Stomach (tissue), 9 donors: ENCODE results near the gene SLC25A42. TPM values are rescaled to one million over a fixed set of nuclear protein-coding genes. Genes with fewer than 3 reads are reported as not detected.
A peak's percentile ranks its signal among the peaks of the same experiment; 100 is the strongest.

ENCODE experiments used
- DNase-seq, 2 donors: peaks; one replicate each; pipeline versions ENCODE4 v3.0.0 to v3.0.0-alpha.2; 2013 to 2019
- H3K27ac ChIP-seq, 5 donors: fragments of 200-600 bp in 4 of 5; sonication (generic) in 4 of 5; one replicate each; pipeline ENCODE4 v1.5.1; 2013 to 2019; ENCODE audit warnings: mild to moderate bottlenecking in 1 of 5, moderate library complexity in 1 of 5
- H3K27me3 ChIP-seq, 3 donors: fragments of 200-600 bp; sonication (generic); one replicate each; pipeline ENCODE4 v1.5.1; 2017 to 2019; ENCODE audit warnings: mixed run types in 1 of 3
- H3K36me3 ChIP-seq, 4 donors: fragments of 200-600 bp; sonication (generic); 1 replicate in 3 of 4; 2 replicates in 1 of 4; pipeline ENCODE4 v1.5.1; 2016 to 2019
- H3K4me1 ChIP-seq, 4 donors: fragments of 200-600 bp; sonication (generic); one replicate each; pipeline ENCODE4 v1.5.1; 2016 to 2019
- H3K4me3 ChIP-seq, 4 donors: fragments of 200-600 bp; sonication (generic) in 3 of 4; one replicate each; pipeline ENCODE4 v1.5.1; 2016 to 2019; ENCODE audit warnings: mild to moderate bottlenecking in 1 of 4
- H3K9me3 ChIP-seq, 4 donors: fragments of 200-600 bp; sonication (generic); one replicate each; pipeline ENCODE4 v1.5.1; 2016 to 2019
- EP300 ChIP-seq: sonication (generic); formaldehyde crosslinking; IDR thresholded peaks from one replicate; pipeline ENCODE4 v1.6.1; 2017; ENCODE audit warnings: antibody characterized with exemption
- POLR2A ChIP-seq, 4 donors: fragments of 450-650 bp; IDR thresholded peaks; one replicate each; pipeline ENCODE4 v1.6.1; 2016; ENCODE audit warnings: antibody characterized with exemption in 4 of 4, control low read depth in 2 of 4, mild to moderate bottlenecking in 1 of 4, moderate library complexity in 1 of 4
- POLR2AphosphoS5 ChIP-seq, 3 donors: sonication (generic); formaldehyde crosslinking; IDR thresholded peaks; one replicate each; pipeline ENCODE4 v1.6.1; 2016; ENCODE audit warnings: antibody characterized with exemption in 3 of 3
- WGBS, 5 donors: extraction: QIAGEN DNeasy Blood & Tissue Kit in 3 of 5; methylation state at CpG; one replicate each; pipeline versions ENCODE4 v1.1.5 to v1.1.7; 2013 to 2018; 5-methylcytosine and 5-hydroxymethylcytosine counted together
- intact Hi-C: fragments of 100-400 bp; cut with DNase I; formaldehyde crosslinking; loops from one replicate; pipeline ENCODE4 v1.15.1; 2023; ENCODE audit warnings: low total_unique reads
- polyA plus RNA-seq, 3 donors: library from polyadenylated mRNA; stranded (reverse); fragments of 200-250 nt; gene quantifications; one replicate each; pipeline ENCODE4 v1.2.3, GENCODE V29; 2013
- total RNA-seq, 5 donors: library from RNA; depleted of rRNA; stranded (reverse); fragments of >200 nt; gene quantifications; one replicate each; pipeline versions ENCODE4 v1.1.0 to v1.2.3, GENCODE V29; 2014 to 2016
- TF ChIP-seq, protein P1 (sequence below), 7 experiments: fragments of 450-650 bp in 4 of 7; fragments of 200-600 bp in 3 of 7; sonication (generic) in 3 of 7; IDR thresholded peaks; one replicate each; pipeline ENCODE4 v1.5.1; 2016 to 2019; ENCODE audit warnings: antibody characterized with exemption in 7 of 7, control low read depth in 2 of 7, mild to moderate bottlenecking in 1 of 7
- donor health status: healthy with polysubstance abuse.
- donor health status: Bipolar disorder and iron deficiency.
- donor health status: healthy.

Gene SLC25A42
- total and polyA plus RNA-seq, 8 donors, result 3.7 to 54.8 (median 6.7) TPM

DNA sequence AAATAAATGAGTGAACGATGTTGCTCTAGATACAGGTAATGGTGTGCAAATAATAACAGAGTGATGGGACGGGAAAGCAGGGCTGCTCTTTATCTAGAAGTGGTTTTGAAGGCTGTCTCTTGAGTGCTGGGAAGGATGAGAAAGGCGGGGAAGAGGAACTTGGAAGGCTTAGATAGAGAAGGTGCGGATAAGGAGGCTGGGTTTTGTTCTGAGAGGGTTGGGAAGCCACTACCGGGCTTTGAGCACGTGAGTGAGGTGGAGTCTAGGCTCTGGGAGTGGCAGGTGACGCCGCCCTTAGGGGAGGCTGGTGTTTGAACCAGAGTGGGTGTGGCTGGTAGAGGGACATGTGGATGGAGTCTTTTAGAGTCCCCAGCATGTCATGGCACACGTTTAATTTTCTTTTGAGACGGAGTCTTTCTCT lies 29.6 kb upstream of the SLC25A42 start:
- Histone ChIP-seq H3K9me3 (no peaks in the 10 kb centered on the region), H3K27ac (peak overlapping the region; percentile 92 to 96 (median 94)), H3K4me3 (peak overlapping the region; percentile 92 to 97 (median 95)), H3K4me1 (peaks cover 20 to 50% (median 35%) of the 10 kb centered on the region in 4 donors), H3K27me3 (no peaks in the 10 kb centered on the region), H3K36me3 (peaks cover 9 to 33% (median 22%) of the 10 kb centered on the region in 4 donors)
- WGBS, 5 donors, result 4 to 8% (median 6%) methylated on average over 10 of the region's 10 CpGs
- DNase-seq, result peak; percentile 49 to 85
- TF ChIP-seq EP300 (no peak), POLR2A (IDR thresholded peaks at IDR 0.05) (no peak), POLR2AphosphoS5 (IDR thresholded peaks at IDR 0.05) (no peak)
- TF ChIP-seq, protein P1, sequence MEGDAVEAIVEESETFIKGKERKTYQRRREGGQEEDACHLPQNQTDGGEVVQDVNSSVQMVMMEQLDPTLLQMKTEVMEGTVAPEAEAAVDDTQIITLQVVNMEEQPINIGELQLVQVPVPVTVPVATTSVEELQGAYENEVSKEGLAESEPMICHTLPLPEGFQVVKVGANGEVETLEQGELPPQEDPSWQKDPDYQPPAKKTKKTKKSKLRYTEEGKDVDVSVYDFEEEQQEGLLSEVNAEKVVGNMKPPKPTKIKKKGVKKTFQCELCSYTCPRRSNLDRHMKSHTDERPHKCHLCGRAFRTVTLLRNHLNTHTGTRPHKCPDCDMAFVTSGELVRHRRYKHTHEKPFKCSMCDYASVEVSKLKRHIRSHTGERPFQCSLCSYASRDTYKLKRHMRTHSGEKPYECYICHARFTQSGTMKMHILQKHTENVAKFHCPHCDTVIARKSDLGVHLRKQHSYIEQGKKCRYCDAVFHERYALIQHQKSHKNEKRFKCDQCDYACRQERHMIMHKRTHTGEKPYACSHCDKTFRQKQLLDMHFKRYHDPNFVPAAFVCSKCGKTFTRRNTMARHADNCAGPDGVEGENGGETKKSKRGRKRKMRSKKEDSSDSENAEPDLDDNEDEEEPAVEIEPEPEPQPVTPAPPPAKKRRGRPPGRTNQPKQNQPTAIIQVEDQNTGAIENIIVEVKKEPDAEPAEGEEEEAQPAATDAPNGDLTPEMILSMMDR (IDR thresholded peaks at IDR 0.05), result no peak
- intact Hi-C loops, result no loop called here

DNA sequence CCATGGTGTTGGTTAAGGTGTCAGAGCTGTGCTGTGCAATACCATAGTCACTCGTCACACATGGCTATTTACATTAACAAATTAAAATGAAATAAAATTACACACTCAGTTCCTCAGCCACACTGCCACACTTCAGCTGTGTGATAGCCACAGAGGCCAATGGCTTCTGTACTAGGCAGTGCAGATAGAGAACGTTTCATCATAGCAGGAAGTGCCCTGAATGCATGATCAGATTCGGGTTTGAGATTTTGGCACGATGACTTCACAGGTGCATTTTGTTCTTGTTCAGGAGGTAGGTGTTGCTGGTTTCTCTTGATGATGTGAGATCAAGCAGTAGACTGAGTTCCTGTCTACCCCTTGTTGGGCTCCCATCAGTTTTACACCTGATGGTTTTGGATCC lies 23.9 kb upstream of the SLC25A42 start:
- H3K27me3 ChIP-seq, result no peaks in the 10 kb centered on the region
- no peak overlapping the region for H3K4me3 ChIP-seq
- 60 to 80% (median 76%) methylated on average over 4 of the region's 4 CpGs for WGBS, 5 donors
- intact Hi-C loops, result no loop called here
- H3K27ac ChIP-seq, result peak overlapping the region in 2 of 5 donors; percentile 18 to 29
- H3K9me3 ChIP-seq, result no peaks in the 10 kb centered on the region
- peaks cover 0 to 23% (median 15%) of the 10 kb centered on the region in 4 donors for H3K4me1 ChIP-seq
- peaks cover 7 to 38% (median 30%) of the 10 kb centered on the region in 4 donors for H3K36me3 ChIP-seq
- TF ChIP-seq POLR2A (IDR thresholded peaks at IDR 0.05), result no peak
- TF ChIP-seq, protein P1 (IDR thresholded peaks at IDR 0.05), result no peak
- no peak for TF ChIP-seq POLR2AphosphoS5 (IDR thresholded peaks at IDR 0.05)
- no peak for TF ChIP-seq EP300
- DNase-seq, result peak in 1 of 2 donors; percentile 35

DNA sequence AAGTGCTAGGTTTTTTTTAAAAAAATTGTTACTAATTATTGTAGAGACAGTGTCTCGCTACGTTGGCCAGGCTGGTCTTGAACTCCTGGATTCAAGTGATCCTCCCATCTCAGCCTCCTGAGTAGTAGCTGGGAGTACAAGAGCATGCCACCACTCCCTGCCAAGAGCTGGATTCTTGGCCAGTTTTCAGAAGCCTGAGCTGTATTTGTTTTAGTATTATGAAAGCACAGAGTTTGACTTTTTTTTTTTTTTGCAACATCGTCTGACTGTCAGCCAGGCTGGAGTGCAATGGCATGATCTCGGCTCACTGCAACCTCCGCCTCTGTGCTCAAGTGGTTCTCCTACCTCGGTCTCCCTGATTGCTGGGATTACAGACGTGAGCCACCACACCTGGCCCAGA lies 23.4 kb upstream of the SLC25A42 start:
- 35 to 56% (median 45%) methylated on average over 7 of the region's 7 CpGs for WGBS, 5 donors
- peaks cover 7 to 43% (median 33%) of the 10 kb centered on the region in 4 donors for H3K36me3 ChIP-seq
- H3K27ac ChIP-seq, result peak overlapping the region in 4 of 5 donors; percentile 3 to 58 (median 18)
- DNase-seq, result peak; percentile 62 to 85
- TF ChIP-seq EP300, result no peak
- intact Hi-C loops, result no loop called here
- peaks cover 0 to 18% (median 11%) of the 10 kb centered on the region in 4 donors for H3K4me1 ChIP-seq
- no peaks in the 10 kb centered on the region for H3K27me3 ChIP-seq
- no peaks in the 10 kb centered on the region for H3K9me3 ChIP-seq
- H3K4me3 ChIP-seq, result no peak overlapping the region

DNA sequence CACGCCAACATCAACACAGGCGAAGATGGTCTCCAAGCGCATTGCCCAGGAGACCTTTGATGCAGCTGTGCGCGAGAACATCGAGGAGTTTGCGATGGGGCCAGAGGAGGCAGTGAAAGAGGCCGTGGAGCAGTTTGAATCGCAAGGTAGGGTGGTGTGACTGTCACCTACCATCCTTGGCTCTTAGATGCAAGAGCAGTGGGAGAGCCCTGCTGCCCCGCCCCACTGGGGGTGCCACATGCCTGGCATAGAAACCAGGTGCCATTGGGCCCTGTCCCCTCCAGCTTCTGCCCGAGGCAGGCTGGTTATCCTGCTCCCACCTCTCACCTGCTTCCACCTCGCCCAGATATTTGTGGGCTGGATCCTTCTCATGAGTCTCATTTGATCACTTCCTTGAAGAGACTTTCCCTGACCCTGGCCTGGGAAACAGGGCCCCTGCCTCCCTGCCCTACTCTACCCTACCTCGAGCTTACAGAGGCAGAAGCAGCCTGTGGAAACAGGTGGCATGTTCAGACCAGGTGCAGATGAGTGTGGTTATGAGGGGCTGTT lies 21.0 kb upstream of the SLC25A42 start:
- H3K9me3 ChIP-seq, result no peaks in the 10 kb centered on the region
- intact Hi-C loops, result no loop called here
- peaks cover 11 to 56% (median 47%) of the 10 kb centered on the region in 4 donors for H3K36me3 ChIP-seq
- no peaks in the 10 kb centered on the region for H3K27me3 ChIP-seq
- H3K27ac ChIP-seq, result no peak overlapping the region
- H3K4me3 ChIP-seq, result no peak overlapping the region
- H3K4me1 ChIP-seq, result peaks cover 0 to 17% (median 10%) of the 10 kb centered on the region in 4 donors
- TF ChIP-seq POLR2A (IDR thresholded peaks at IDR 0.05) (no peak), POLR2AphosphoS5 (IDR thresholded peaks at IDR 0.05) (no peak), EP300 (no peak)
- TF ChIP-seq, protein P1 (IDR thresholded peaks at IDR 0.05), result no peak
- WGBS, 5 donors, result 88 to 92% (median 90%) methylated on average over 13 of the region's 13 CpGs
- peak in 1 of 2 donors; percentile 60 for DNase-seq

DNA sequence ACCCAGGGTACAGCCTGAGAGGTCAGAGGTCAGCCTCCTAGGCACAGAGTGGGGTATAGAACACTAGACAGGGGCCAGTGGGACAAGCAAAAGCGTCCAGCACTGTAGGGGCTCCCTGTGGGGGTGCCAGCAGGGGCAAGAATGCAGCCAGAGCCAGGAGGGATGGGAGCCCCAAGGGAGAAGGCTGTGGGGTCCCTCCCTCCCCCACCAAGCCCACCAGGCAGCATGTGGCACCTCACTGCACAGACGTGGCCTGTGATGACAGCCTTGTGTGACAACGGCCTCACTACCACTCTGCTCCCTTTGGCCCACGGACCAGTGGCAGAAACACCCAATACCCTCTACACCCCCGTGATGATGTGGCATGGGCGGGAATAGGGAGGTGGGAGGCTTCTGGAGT lies 20.3 kb upstream of the SLC25A42 start:
- 88 to 100% (median 93%) methylated on average over 4 to 6 of the region's 6 CpGs for WGBS, 5 donors
- Histone ChIP-seq H3K4me1 (peaks cover 0 to 17% (median 10%) of the 10 kb centered on the region in 4 donors), H3K27me3 (no peaks in the 10 kb centered on the region), H3K36me3 (peaks cover 11 to 56% (median 47%) of the 10 kb centered on the region in 4 donors), H3K4me3 (no peak overlapping the region), H3K9me3 (no peaks in the 10 kb centered on the region), H3K27ac (no peak overlapping the region)
- no peak for DNase-seq
- intact Hi-C loops, result no loop called here
- TF ChIP-seq, protein P1 (IDR thresholded peaks at IDR 0.05), result no peak
- TF ChIP-seq EP300 (no peak), POLR2A (IDR thresholded peaks at IDR 0.05) (no peak), POLR2AphosphoS5 (IDR thresholded peaks at IDR 0.05) (no peak)
